ENCODE measurements around the gene MACIR. TPM values are rescaled to one million over a fixed set of nuclear protein-coding genes. Genes with fewer than 3 reads are reported as not detected.
A peak's percentile ranks its signal among the peaks of the same experiment; 100 is the strongest.

MACIR gene
- total RNA-seq, 1 donor from 2014 or later, result 11.6 TPM

GRCh38 chr5:103271570-103272289 lies 13.2 kb downstream of the MACIR start:
- FAIRE-seq, result no peak

DNA sequence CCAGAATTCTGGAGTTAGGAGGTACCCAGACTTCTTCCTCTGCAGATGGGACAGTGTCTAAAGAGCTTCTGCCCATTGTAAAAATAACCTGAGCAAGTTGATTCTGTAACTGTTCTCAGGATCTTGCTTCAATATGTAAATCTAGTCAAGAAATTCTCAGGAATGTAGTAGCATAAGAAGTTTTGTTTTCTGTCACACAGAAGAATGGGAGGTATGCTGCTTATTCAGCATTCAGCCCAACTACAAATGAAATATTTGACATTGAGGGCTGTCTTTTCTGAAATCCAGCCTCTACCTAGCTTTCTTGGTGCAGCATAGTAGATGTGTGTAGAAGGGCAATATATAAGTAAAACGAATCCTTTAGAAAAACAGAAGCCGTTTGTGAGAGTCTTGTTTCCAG lies 13.8 kb downstream of the MACIR start:
- no peak overlapping the region for H3K4me3 ChIP-seq (ENCODE audit: low read depth, low read length)
- FAIRE-seq (no peak), DNase-seq (ENCODE audit: low read depth) (no peak)
- no peaks in the 10 kb centered on the region for H3K36me3 ChIP-seq (ENCODE audit: control insufficient read depth, insufficient read depth, low read length)
- H3K27me3 ChIP-seq (ENCODE audit: control insufficient read depth, insufficient read depth, low read length), result no peaks in the 10 kb centered on the region
- TF ChIP-seq, protein P1, sequence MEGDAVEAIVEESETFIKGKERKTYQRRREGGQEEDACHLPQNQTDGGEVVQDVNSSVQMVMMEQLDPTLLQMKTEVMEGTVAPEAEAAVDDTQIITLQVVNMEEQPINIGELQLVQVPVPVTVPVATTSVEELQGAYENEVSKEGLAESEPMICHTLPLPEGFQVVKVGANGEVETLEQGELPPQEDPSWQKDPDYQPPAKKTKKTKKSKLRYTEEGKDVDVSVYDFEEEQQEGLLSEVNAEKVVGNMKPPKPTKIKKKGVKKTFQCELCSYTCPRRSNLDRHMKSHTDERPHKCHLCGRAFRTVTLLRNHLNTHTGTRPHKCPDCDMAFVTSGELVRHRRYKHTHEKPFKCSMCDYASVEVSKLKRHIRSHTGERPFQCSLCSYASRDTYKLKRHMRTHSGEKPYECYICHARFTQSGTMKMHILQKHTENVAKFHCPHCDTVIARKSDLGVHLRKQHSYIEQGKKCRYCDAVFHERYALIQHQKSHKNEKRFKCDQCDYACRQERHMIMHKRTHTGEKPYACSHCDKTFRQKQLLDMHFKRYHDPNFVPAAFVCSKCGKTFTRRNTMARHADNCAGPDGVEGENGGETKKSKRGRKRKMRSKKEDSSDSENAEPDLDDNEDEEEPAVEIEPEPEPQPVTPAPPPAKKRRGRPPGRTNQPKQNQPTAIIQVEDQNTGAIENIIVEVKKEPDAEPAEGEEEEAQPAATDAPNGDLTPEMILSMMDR (IDR thresholded peaks at IDR 0.05; ENCODE audit: insufficient read depth, low read length, severe bottlenecking), result no peak

More at GRCh38 chr5:103271570-103272289, 13.2 kb downstream of the MACIR start:
- TF ChIP-seq, protein P1 (IDR thresholded peaks at IDR 0.05; ENCODE audit: insufficient read depth, low read length, severe bottlenecking), result no peak
- Histone ChIP-seq H3K27me3 (ENCODE audit: control insufficient read depth, insufficient read depth, low read length) (no peaks in the 10 kb centered on the region), H3K4me3 (ENCODE audit: low read depth, low read length) (no peak overlapping the region), H3K36me3 (ENCODE audit: control insufficient read depth, insufficient read depth, low read length) (no peaks in the 10 kb centered on the region)
- DNase-seq (ENCODE audit: low read depth), result peak; percentile 35

DNA sequence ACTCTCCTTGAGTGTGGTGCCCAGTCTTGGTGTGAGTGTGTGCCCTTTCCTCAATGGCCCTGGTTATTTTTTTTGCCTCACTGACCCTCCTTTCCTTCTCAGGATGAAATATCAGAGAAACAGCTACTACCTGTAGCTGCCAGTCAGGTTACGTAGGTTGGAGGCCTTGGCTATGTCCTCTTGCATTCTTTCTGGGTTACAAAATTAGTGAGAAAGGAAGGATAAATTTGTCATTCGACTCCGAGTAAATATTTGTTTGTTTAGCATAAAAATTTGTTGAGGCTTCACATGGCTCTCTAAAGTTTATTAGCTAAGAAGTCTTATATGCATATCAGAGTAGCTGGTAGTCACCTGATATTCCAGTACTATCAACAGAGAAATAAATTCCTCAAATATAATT lies 15.4 kb downstream of the MACIR start:
- no peak for DNase-seq (ENCODE audit: low read depth)
- Histone ChIP-seq H3K4me3 (ENCODE audit: low read depth, low read length) (no peak overlapping the region), H3K27me3 (ENCODE audit: control insufficient read depth, insufficient read depth, low read length) (no peaks in the 10 kb centered on the region), H3K36me3 (ENCODE audit: control insufficient read depth, insufficient read depth, low read length) (no peaks in the 10 kb centered on the region)
- TF ChIP-seq, protein P1 (IDR thresholded peaks at IDR 0.05; ENCODE audit: insufficient read depth, low read length, severe bottlenecking), result no peak
- no peak for FAIRE-seq

DNA sequence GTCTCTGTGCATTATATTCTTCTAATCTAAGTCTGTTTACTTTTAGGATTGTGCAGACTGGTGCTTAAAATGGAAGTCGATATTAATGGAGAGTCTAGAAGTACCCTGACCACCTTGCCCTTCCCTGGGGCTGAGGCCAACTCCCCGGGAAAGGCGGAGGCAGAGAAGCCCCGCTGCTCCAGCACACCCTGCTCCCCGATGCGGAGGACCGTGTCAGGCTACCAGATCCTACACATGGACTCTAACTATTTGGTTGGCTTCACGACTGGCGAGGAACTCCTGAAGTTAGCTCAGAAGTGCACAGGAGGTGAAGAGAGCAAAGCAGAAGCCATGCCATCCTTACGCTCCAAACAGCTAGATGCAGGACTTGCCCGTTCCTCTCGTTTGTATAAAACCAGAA lies 17.3 kb downstream of the MACIR start:
- FAIRE-seq (no peak), DNase-seq (ENCODE audit: low read depth) (no peak)
- TF ChIP-seq, protein P1 (IDR thresholded peaks at IDR 0.05; ENCODE audit: insufficient read depth, low read length, severe bottlenecking), result no peak
- H3K27me3 ChIP-seq (ENCODE audit: control insufficient read depth, insufficient read depth, low read length), result no peaks in the 10 kb centered on the region
- no peak overlapping the region for H3K4me3 ChIP-seq (ENCODE audit: low read depth, low read length)
- H3K36me3 ChIP-seq (ENCODE audit: control insufficient read depth, insufficient read depth, low read length), result no peaks in the 10 kb centered on the region

DNA sequence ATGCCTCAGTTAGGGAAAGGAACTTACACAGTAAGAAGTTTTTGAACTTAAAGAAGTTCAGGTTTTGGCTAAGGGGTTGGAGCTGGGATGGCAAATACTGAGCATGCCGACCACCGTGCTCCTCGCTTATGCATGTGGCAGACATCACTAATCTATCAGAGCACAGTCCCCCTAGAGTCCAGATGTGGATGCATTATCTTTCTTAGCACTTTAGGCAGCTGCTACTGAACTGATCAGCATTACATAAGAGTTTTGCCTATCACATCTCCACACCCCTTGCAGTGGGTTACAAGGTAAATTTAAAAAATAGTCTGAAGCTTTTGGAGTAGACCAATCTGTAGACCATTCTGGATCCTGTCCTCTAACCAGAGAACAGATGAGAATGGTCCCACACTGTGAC lies 22.4 kb downstream of the MACIR start:
- TF ChIP-seq, protein P1 (IDR thresholded peaks at IDR 0.05; ENCODE audit: insufficient read depth, low read length, severe bottlenecking), result no peak
- DNase-seq (ENCODE audit: low read depth) (no peak), FAIRE-seq (no peak)

GRCh38 chr5:103283120-103283519 lies 24.6 kb downstream of the MACIR start:
- FAIRE-seq (no peak), DNase-seq (ENCODE audit: low read depth) (no peak)
- H3K4me3 ChIP-seq (ENCODE audit: low read depth, low read length), result no peak overlapping the region
- no peaks in the 10 kb centered on the region for H3K27me3 ChIP-seq (ENCODE audit: control insufficient read depth, insufficient read depth, low read length)
- TF ChIP-seq, protein P1 (IDR thresholded peaks at IDR 0.05; ENCODE audit: insufficient read depth, low read length, severe bottlenecking), result no peak
- no peaks in the 10 kb centered on the region for H3K36me3 ChIP-seq (ENCODE audit: control insufficient read depth, insufficient read depth, low read length)

More for the DNA sequence above, 22.4 kb downstream of the MACIR start:
- H3K4me3 ChIP-seq (ENCODE audit: low read depth, low read length), result no peak overlapping the region
- H3K36me3 ChIP-seq (ENCODE audit: control insufficient read depth, insufficient read depth, low read length), result no peaks in the 10 kb centered on the region
- H3K27me3 ChIP-seq (ENCODE audit: control insufficient read depth, insufficient read depth, low read length), result no peaks in the 10 kb centered on the region
